Gastrocnemius medialis (tissue), 4 donors: Measurements from ENCODE around the gene FBXO22. TPM values are rescaled to one million over a fixed set of nuclear protein-coding genes. Genes with fewer than 3 reads are reported as not detected.
"Not testable (repeated sequence)": the region's sequence is repeated elsewhere in the genome, so short reads cannot be mapped to it uniquely, and the experiment has no call there.

Source experiments
- ATAC-seq, 2 donors: fragments of 150-250 bp; one replicate each; pipeline ENCODE4 v1.9.1; 2016
- DNase-seq, 2 donors: peaks; one replicate each; pipeline ENCODE4 v3.0.0-alpha.2; 2019
- H3K27ac ChIP-seq, 4 donors: fragments of 200-600 bp; sonication (generic); 1 replicate in 1 of 4; 2 replicates in 3 of 4; pipeline ENCODE4 v1.5.1; 2016 to 2018; ENCODE audit warnings: mild to moderate bottlenecking in 2 of 4, moderate library complexity in 1 of 4
- H3K27me3 ChIP-seq, 3 donors: fragments of 200-600 bp; sonication (generic) in 2 of 3; 1 replicate in 1 of 3; 2 replicates in 2 of 3; pipeline versions ENCODE4 v1.5.1 to v1.6.0; 2016 to 2019; ENCODE audit warnings: mild to moderate bottlenecking in 1 of 3, moderate library complexity in 1 of 3
- H3K36me3 ChIP-seq, 2 donors: fragments of 200-600 bp; sonication (generic) in 1 of 2; one replicate each; pipeline ENCODE4 v1.5.1; 2017 to 2018
- H3K4me1 ChIP-seq, 2 donors: fragments of 200-600 bp; sonication (generic) in 1 of 2; one replicate each; pipeline ENCODE4 v1.5.1; 2016 to 2017; ENCODE audit warnings: mild to moderate bottlenecking in 2 of 2
- H3K4me3 ChIP-seq, 4 donors: fragments of 200-600 bp; sonication (generic) in 3 of 4; 1 replicate in 1 of 4; 2 replicates in 3 of 4; pipeline ENCODE4 v1.5.1; 2016 to 2019; ENCODE audit warnings: mild to moderate bottlenecking in 2 of 4
- H3K9me3 ChIP-seq, 3 donors: fragments of 200-600 bp; sonication (generic) in 2 of 3; 1 replicate in 1 of 3; 2 replicates in 2 of 3; pipeline ENCODE4 v1.5.1; 2016 to 2019
- CTCF ChIP-seq, 5 experiments: fragments of 450-650 bp in 3 of 5; fragments of 200-600 bp in 2 of 5; sonication (generic) in 2 of 5; IDR thresholded peaks in 4 of 5; conservative IDR thresholded peaks in 1 of 5; 1 replicate in 4 of 5; 2 replicates in 1 of 5; pipeline ENCODE4 v1.5.1; 2016 to 2019; ENCODE audit warnings: antibody characterized with exemption in 5 of 5, mild to moderate bottlenecking in 3 of 5, moderate library complexity in 3 of 5
- POLR2A ChIP-seq, 2 donors: fragments of 450-650 bp; IDR thresholded peaks; one replicate each; pipeline ENCODE4 v1.6.1; 2017; ENCODE audit warnings: antibody characterized with exemption in 2 of 2, mild to moderate bottlenecking in 2 of 2, moderate library complexity in 2 of 2
- in situ Hi-C, 4 donors: fragments of 200-750 bp; cut with MboI; loops; one replicate each; pipeline versions ENCODE4 v1.15.0 to v1.8.0; 2017; ENCODE audit warnings: low sequenced_read_pairs in 4 of 4
- intact Hi-C: fragments of 100-400 bp; cut with DNase I; formaldehyde crosslinking; loops from one replicate; pipeline ENCODE4 v1.15.1; 2023; ENCODE audit warnings: low total_unique reads
- total RNA-seq, 4 donors: library from RNA; depleted of rRNA; stranded (reverse); fragments of >200 nt; gene quantifications; one replicate each; pipeline versions ENCODE4 v1.1.0 to v1.2.3, GENCODE V29; 2016

Gene FBXO22
- total RNA-seq, 4 donors from 2014 or later, result 12.3 to 13.9 (median 13.0) TPM

GRCh38 chr15:75864213-75865059, 39.2 kb upstream of the FBXO22 start:
- no peaks in the 10 kb centered on the region for H3K4me1 ChIP-seq
- H3K27me3 ChIP-seq, result no peaks in the 10 kb centered on the region
- H3K36me3 ChIP-seq, result no peaks in the 10 kb centered on the region
- in situ Hi-C loops, result no loop called here
- no peak for ATAC-seq
- H3K4me3 ChIP-seq, result no peak overlapping the region
- DNase-seq, result no peak
- no peaks in the 10 kb centered on the region for H3K9me3 ChIP-seq
- H3K27ac ChIP-seq, result no peak overlapping the region
- intact Hi-C loops, result no loop called here
- TF ChIP-seq POLR2A (IDR thresholded peaks at IDR 0.05), result no peak
- no peak for TF ChIP-seq CTCF (IDR thresholded peaks at IDR 0.05 in 4 of 5, conservative IDR thresholded peaks at IDR 0.05 in 1 of 5)

GRCh38 chr15:75866045-75866444, 37.6 kb upstream of the FBXO22 start:
- intact Hi-C loops, H3K27me3 ChIP-seq, H3K36me3 ChIP-seq, H3K9me3 ChIP-seq, DNase-seq, H3K27ac ChIP-seq, H3K4me3 ChIP-seq, ATAC-seq, in situ Hi-C loops, H3K4me1 ChIP-seq: not testable (repeated sequence)

- Histone ChIP-seq H3K4me1 (no peaks in the 10 kb centered on the region), H3K36me3 (no peaks in the 10 kb centered on the region), H3K4me3 (no peak overlapping the region), H3K9me3 (no peaks in the 10 kb centered on the region), H3K27me3 (no peaks in the 10 kb centered on the region), H3K27ac (no peak overlapping the region)
- in situ Hi-C loops (no loop called here), intact Hi-C loops (no loop called here)
- ATAC-seq (no peak), DNase-seq (no peak)
- TF ChIP-seq POLR2A (IDR thresholded peaks at IDR 0.05), result no peak
- TF ChIP-seq CTCF (IDR thresholded peaks at IDR 0.05 in 4 of 5, conservative IDR thresholded peaks at IDR 0.05 in 1 of 5), result no peak
Measured at GRCh38 chr15:75866916-75867315, 36.8 kb upstream of the FBXO22 start.

- TF ChIP-seq CTCF (IDR thresholded peaks at IDR 0.05 in 4 of 5, conservative IDR thresholded peaks at IDR 0.05 in 1 of 5), result no peak
- no peak for TF ChIP-seq POLR2A (IDR thresholded peaks at IDR 0.05)
Measured at GRCh38 chr15:75867449-75867848, 36.2 kb upstream of the FBXO22 start.

GRCh38 chr15:75868019-75868418, 35.7 kb upstream of the FBXO22 start:
- in situ Hi-C loops, result no loop called here
- intact Hi-C loops, result no loop called here
- no peaks in the 10 kb centered on the region for H3K27me3 ChIP-seq
- H3K4me1 ChIP-seq, result no peaks in the 10 kb centered on the region
- no peak for ATAC-seq
- no peaks in the 10 kb centered on the region for H3K36me3 ChIP-seq
- TF ChIP-seq CTCF (IDR thresholded peaks at IDR 0.05 in 4 of 5, conservative IDR thresholded peaks at IDR 0.05 in 1 of 5) (no peak), POLR2A (IDR thresholded peaks at IDR 0.05) (no peak)
- H3K27ac ChIP-seq, result no peak overlapping the region
- no peaks in the 10 kb centered on the region for H3K9me3 ChIP-seq
- DNase-seq, result no peak
- no peak overlapping the region for H3K4me3 ChIP-seq

More at GRCh38 chr15:75867449-75867848, 36.2 kb upstream of the FBXO22 start:
- ATAC-seq (no peak), DNase-seq (no peak)
- intact Hi-C loops, result no loop called here
- H3K27me3 ChIP-seq, result no peaks in the 10 kb centered on the region
- H3K9me3 ChIP-seq, result no peaks in the 10 kb centered on the region
- no peak overlapping the region for H3K4me3 ChIP-seq
- in situ Hi-C loops, result no loop called here
- no peaks in the 10 kb centered on the region for H3K36me3 ChIP-seq
- no peak overlapping the region for H3K27ac ChIP-seq
- no peaks in the 10 kb centered on the region for H3K4me1 ChIP-seq
